ENCODE results near the gene TMEM239.

DNA sequence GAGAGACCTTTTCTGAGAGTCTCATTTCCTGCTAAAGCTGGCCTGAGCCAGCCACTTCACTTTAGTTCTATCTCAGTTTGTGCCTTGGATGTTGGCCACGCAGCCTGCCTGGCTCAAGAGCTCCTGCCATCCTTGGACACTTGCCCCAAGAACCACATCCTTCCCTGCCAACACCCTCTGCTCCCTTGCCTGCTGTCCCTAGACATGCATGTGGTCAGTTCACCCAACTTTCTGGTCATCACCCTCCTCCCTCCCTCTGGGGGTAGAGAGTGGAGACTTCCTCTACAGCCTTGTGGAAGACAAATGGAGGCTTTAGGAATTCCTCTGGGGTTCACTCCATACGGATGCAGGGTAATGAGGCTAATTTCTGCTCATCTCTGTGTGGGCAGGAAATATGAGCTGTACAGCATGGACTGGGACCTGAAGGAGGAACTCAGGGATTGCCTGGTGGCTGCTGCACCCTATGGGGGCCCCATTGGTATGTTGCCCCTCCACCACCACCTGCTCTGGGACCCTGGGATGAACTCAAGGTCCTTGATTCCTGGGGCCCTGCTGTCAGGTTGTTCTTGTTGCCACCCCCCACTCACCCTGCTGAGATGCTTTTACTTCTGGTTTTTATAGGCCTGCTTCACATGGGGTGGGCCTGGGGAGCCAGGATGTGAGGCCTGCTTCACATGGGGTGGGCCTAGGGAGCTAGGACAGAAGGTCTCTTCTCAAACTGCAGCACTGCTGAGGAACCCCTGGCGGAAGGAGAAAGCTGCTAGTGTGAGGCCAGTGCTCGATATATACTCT lies 43.4 kb downstream of the TMEM239 start:
- TF ChIP-seq, protein P1, sequence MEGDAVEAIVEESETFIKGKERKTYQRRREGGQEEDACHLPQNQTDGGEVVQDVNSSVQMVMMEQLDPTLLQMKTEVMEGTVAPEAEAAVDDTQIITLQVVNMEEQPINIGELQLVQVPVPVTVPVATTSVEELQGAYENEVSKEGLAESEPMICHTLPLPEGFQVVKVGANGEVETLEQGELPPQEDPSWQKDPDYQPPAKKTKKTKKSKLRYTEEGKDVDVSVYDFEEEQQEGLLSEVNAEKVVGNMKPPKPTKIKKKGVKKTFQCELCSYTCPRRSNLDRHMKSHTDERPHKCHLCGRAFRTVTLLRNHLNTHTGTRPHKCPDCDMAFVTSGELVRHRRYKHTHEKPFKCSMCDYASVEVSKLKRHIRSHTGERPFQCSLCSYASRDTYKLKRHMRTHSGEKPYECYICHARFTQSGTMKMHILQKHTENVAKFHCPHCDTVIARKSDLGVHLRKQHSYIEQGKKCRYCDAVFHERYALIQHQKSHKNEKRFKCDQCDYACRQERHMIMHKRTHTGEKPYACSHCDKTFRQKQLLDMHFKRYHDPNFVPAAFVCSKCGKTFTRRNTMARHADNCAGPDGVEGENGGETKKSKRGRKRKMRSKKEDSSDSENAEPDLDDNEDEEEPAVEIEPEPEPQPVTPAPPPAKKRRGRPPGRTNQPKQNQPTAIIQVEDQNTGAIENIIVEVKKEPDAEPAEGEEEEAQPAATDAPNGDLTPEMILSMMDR (IDR thresholded peaks at IDR 0.05; ENCODE audit: insufficient read depth, low read depth, low read length): no peak
- no peak for TF ChIP-seq EZH2 (IDR thresholded peaks at IDR 0.05; ENCODE audit: insufficient read depth, low read length)

All from astrocyte (in vitro differentiated cells and primary cell).